ENCODE measurements around the gene LRRK1. TPM values are rescaled to one million over a fixed set of nuclear protein-coding genes. Genes with fewer than 3 reads are reported as not detected.

LRRK1 gene
- polyA plus RNA-seq, 1 of the 3 experiments (the other 2 are of a cell fraction): 6.9 TPM

GRCh38 chr15:101049856-101050622, 130.9 kb downstream of the LRRK1 start:
- 84% methylated on average over 20 of the region's 22 CpGs for WGBS (ENCODE audit: low lambda C conversion rate)
- Histone ChIP-seq H3K9me2 (no peaks in the 10 kb centered on the region), H3K9ac (no peak overlapping the region), H3K36me3 (replicated peaks in 1 of 2; ENCODE audit: control insufficient read depth in 1 of 2, insufficient read depth in 2 of 2, low read length in 1 of 2) (peaks cover 4 to 21% of the 10 kb centered on the region in 2 experiments), H3K9me3 (no peaks in the 10 kb centered on the region), H3K27ac (ENCODE audit: low read depth in 2 of 2, low read length in 1 of 2) (no peak overlapping the region), H3K4me1 (ENCODE audit: control insufficient read depth in 1 of 2, insufficient read depth in 2 of 2, low read depth in 1 of 2, low read length in 1 of 2) (no peaks in the 10 kb centered on the region; a peak in 1 of 4 replicates), H2AFZ (ENCODE audit: low read depth) (no peak overlapping the region), H3K79me2 (ENCODE audit: insufficient read depth) (no peaks in the 10 kb centered on the region), H3K4me3 (ENCODE audit: low read depth in 2 of 2, low read length in 1 of 2) (no peak overlapping the region), H3K27me3 (ENCODE audit: insufficient read depth) (no peaks in the 10 kb centered on the region), H4K20me1 (ENCODE audit: insufficient read depth) (no peaks in the 10 kb centered on the region), H3K4me2 (no peak overlapping the region), H3F3A (replicated peaks; ENCODE audit: insufficient read depth) (no peaks in the 10 kb centered on the region)
- ChIA-PET POLR2A (no interaction called here), CTCF (no interaction called here)
- no peak for TF ChIP-seq YY1 (IDR thresholded peaks at IDR 0.05; ENCODE audit: low read depth)
- TF ChIP-seq FOSL2 (IDR thresholded peaks at IDR 0.05; ENCODE audit: borderline replicate concordance, low read depth): no peak
- no peak for TF ChIP-seq GATA2 (CRISPR knock-in tag; IDR thresholded peaks at IDR 0.05)
- TF ChIP-seq USF1 (IDR thresholded peaks at IDR 0.05; ENCODE audit: borderline replicate concordance, low read depth): no peak
- TF ChIP-seq FOXJ3 (CRISPR knock-in tag; IDR thresholded peaks at IDR 0.05): no peak
- peak; percentile 50 for DNase-seq

GRCh38 chr15:101050623-101051290, 131.6 kb downstream of the LRRK1 start:
- Histone ChIP-seq H3F3A (replicated peaks; ENCODE audit: insufficient read depth) (no peaks in the 10 kb centered on the region), H3K27ac (ENCODE audit: low read depth in 2 of 2, low read length in 1 of 2) (no peak overlapping the region), H3K4me1 (ENCODE audit: control insufficient read depth in 1 of 2, insufficient read depth in 2 of 2, low read depth in 1 of 2, low read length in 1 of 2) (no peaks in the 10 kb centered on the region; a peak in 1 of 4 replicates), H3K27me3 (ENCODE audit: insufficient read depth) (no peaks in the 10 kb centered on the region), H3K4me3 (ENCODE audit: low read depth in 2 of 2, low read length in 1 of 2) (no peak overlapping the region), H4K20me1 (ENCODE audit: insufficient read depth) (no peaks in the 10 kb centered on the region), H3K4me2 (no peak overlapping the region), H3K9me3 (no peaks in the 10 kb centered on the region), H2AFZ (ENCODE audit: low read depth) (no peak overlapping the region), H3K79me2 (ENCODE audit: insufficient read depth) (no peaks in the 10 kb centered on the region), H3K36me3 (replicated peaks in 1 of 2; ENCODE audit: control insufficient read depth in 1 of 2, insufficient read depth in 2 of 2, low read length in 1 of 2) (peaks cover 4 to 23% of the 10 kb centered on the region in 2 experiments), H3K9ac (no peak overlapping the region), H3K9me2 (no peaks in the 10 kb centered on the region)
- 74% methylated on average over 6 of the region's 10 CpGs for WGBS (ENCODE audit: low lambda C conversion rate)
- ChIA-PET POLR2A (no interaction called here), CTCF (no interaction called here)
- DNase-seq: peak; percentile 14
- no peak for TF ChIP-seq MXI1 (IDR thresholded peaks at IDR 0.05; ENCODE audit: low read depth, low read length)
- no peak for TF ChIP-seq NRF1 (IDR thresholded peaks at IDR 0.05; ENCODE audit: low read depth, low read length)
- no peak for TF ChIP-seq FOSL2 (IDR thresholded peaks at IDR 0.05; ENCODE audit: borderline replicate concordance, low read depth)
- no peak for TF ChIP-seq PBX3 (IDR thresholded peaks at IDR 0.05)
- no peak for TF ChIP-seq IRF3 (IDR thresholded peaks at IDR 0.05; ENCODE audit: low read depth, low read length)
- no peak for TF ChIP-seq USF2 (IDR thresholded peaks at IDR 0.05; ENCODE audit: borderline replicate concordance, low read depth, low read length)
- no peak for TF ChIP-seq RAD21 (IDR thresholded peaks at IDR 0.05; ENCODE audit: low read length)
- TF ChIP-seq RCOR1 (IDR thresholded peaks at IDR 0.05; ENCODE audit: low read length): no peak
- TF ChIP-seq SMC3 (IDR thresholded peaks at IDR 0.05; ENCODE audit: low read depth, low read length): no peak
- no peak for TF ChIP-seq SIN3A (IDR thresholded peaks at IDR 0.05; ENCODE audit: borderline replicate concordance, low read depth, low read length)
- TF ChIP-seq TAF1 (IDR thresholded peaks at IDR 0.05; ENCODE audit: borderline replicate concordance, low read depth, low read length): no peak
